Lung (tissue), 12 donors: ENCODE data around the gene LRCH3. TPM values are rescaled to one million over a fixed set of nuclear protein-coding genes. Genes with fewer than 3 reads are reported as not detected.

ENCODE experiments used
- ATAC-seq: fragments of 200-7000 bp; cut with Tn5 transposase; one replicate; pipeline ENCODE4 v1.9.1; 2020; ENCODE audit warnings: moderate number of reproducible peaks; ENCODE audit not compliant: insufficient read depth, low FRiP score
- DNase-seq, 3 donors: peaks; one replicate each; pipeline ENCODE4 v3.0.0-alpha.2; 2013 to 2017
- H3K27ac ChIP-seq, 2 donors: one replicate each; pipeline ENCODE4 v1.5.1; 2013; ENCODE audit warnings: mild to moderate bottlenecking in 2 of 2, moderate library complexity in 2 of 2, control low read depth in 1 of 2, inconsistent platforms in 1 of 2, low read depth in 1 of 2, low read length in 1 of 2
- H3K27me3 ChIP-seq, 3 donors: one replicate each; pipeline ENCODE4 v1.5.1; 2013; ENCODE audit warnings: low read length in 2 of 3; ENCODE audit not compliant: control insufficient read depth in 3 of 3, insufficient read depth in 3 of 3
- H3K36me3 ChIP-seq, 4 donors: one replicate each; pipeline ENCODE4 v1.5.1; 2013; ENCODE audit warnings: low read length in 4 of 4, mild to moderate bottlenecking in 1 of 4, moderate library complexity in 1 of 4; ENCODE audit not compliant: control insufficient read depth in 4 of 4, insufficient read depth in 4 of 4
- H3K4me1 ChIP-seq, 5 donors: one replicate each; pipeline ENCODE4 v1.5.1; 2013; ENCODE audit warnings: low read length in 5 of 5, mild to moderate bottlenecking in 2 of 5, moderate library complexity in 1 of 5; ENCODE audit not compliant: control insufficient read depth in 5 of 5, insufficient read depth in 5 of 5
- H3K4me3 ChIP-seq: one replicate; pipeline ENCODE4 v1.5.1; 2013; ENCODE audit warnings: mild to moderate bottlenecking, control low read depth, moderate library complexity
- H3K9ac ChIP-seq, 2 donors: one replicate each; pipeline ENCODE4 v1.5.1; 2013; ENCODE audit warnings: low read length in 2 of 2, control low read depth in 1 of 2; ENCODE audit not compliant: insufficient read depth in 1 of 2
- H3K9me3 ChIP-seq, 4 donors: one replicate each; pipeline ENCODE4 v1.5.1; 2013; ENCODE audit warnings: low read length in 3 of 4, mild to moderate bottlenecking in 1 of 4, moderate library complexity in 1 of 4; ENCODE audit not compliant: control insufficient read depth in 4 of 4, insufficient read depth in 3 of 4
- WGBS, 2 donors: extraction: QIAGEN DNeasy Blood & Tissue Kit; methylation state at CpG; one replicate each; pipeline ENCODE4 v1.1.7; 2013; 5-methylcytosine and 5-hydroxymethylcytosine counted together
- polyA plus RNA-seq, 2 donors: library from polyadenylated mRNA; stranded (reverse); fragments of 200-250 nt; gene quantifications; one replicate each; pipeline ENCODE4 v1.2.1, GENCODE V29; 2013
- total RNA-seq, 2 donors: library from RNA; depleted of rRNA in 1 of 2; stranded (reverse); fragments of >200 nt in 1 of 2; gene quantifications; one replicate each; pipeline ENCODE4 v1.2.1, GENCODE V29; 2014 to 2021
- TF ChIP-seq, protein P1 (sequence below): IDR thresholded peaks from 2 replicates; pipeline ENCODE4 v1.5.1; 2012; ENCODE audit warnings: mild to moderate bottlenecking; ENCODE audit errors: control extremely low read depth, extremely low read depth
- donor health status: control.
- donor health status: control.
- donor health status: Bipolar disorder and iron deficiency.
- donor health status: healthy.
- donor health status: DM: yes; HTN: yes; CAD: no.

The LRCH3 gene
- total and polyA plus RNA-seq, 4 donors: 7.7 to 228 (median 26.1) TPM

GRCh38 chr3:197854596-197855343 is 63.7 kb downstream of the LRCH3 start:
- WGBS, 2 donors: 85 to 89% methylated on average over 8 of the region's 8 CpGs
- no peaks in the 10 kb centered on the region for H3K27me3 ChIP-seq
- no peak overlapping the region for H3K4me3 ChIP-seq
- H3K9ac ChIP-seq: no peak overlapping the region
- H3K27ac ChIP-seq: no peak overlapping the region
- peaks cover 0 to 3% (median 0%) of the 10 kb centered on the region in 5 donors for H3K4me1 ChIP-seq
- peak; percentile 19 to 48 (median 30) for DNase-seq
- peaks cover 13 to 38% (median 28%) of the 10 kb centered on the region in 4 donors for H3K36me3 ChIP-seq
- TF ChIP-seq, protein P1, sequence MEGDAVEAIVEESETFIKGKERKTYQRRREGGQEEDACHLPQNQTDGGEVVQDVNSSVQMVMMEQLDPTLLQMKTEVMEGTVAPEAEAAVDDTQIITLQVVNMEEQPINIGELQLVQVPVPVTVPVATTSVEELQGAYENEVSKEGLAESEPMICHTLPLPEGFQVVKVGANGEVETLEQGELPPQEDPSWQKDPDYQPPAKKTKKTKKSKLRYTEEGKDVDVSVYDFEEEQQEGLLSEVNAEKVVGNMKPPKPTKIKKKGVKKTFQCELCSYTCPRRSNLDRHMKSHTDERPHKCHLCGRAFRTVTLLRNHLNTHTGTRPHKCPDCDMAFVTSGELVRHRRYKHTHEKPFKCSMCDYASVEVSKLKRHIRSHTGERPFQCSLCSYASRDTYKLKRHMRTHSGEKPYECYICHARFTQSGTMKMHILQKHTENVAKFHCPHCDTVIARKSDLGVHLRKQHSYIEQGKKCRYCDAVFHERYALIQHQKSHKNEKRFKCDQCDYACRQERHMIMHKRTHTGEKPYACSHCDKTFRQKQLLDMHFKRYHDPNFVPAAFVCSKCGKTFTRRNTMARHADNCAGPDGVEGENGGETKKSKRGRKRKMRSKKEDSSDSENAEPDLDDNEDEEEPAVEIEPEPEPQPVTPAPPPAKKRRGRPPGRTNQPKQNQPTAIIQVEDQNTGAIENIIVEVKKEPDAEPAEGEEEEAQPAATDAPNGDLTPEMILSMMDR: no peak
- no peaks in the 10 kb centered on the region for H3K9me3 ChIP-seq
- no peak for ATAC-seq

GRCh38 chr3:197855571-197855970 is 64.5 kb downstream of the LRCH3 start:
- 88 to 92% methylated on average over 9 of the region's 9 CpGs for WGBS, 2 donors
- Histone ChIP-seq H3K4me1 (peaks cover 0 to 3% (median 0%) of the 10 kb centered on the region in 5 donors), H3K9ac (no peak overlapping the region), H3K36me3 (peaks cover 16 to 37% (median 28%) of the 10 kb centered on the region in 4 donors), H3K27ac (no peak overlapping the region), H3K9me3 (no peaks in the 10 kb centered on the region), H3K4me3 (no peak overlapping the region), H3K27me3 (no peaks in the 10 kb centered on the region)
- DNase-seq: peak; percentile 21 to 86 (median 83)
- ATAC-seq: no peak
- TF ChIP-seq, protein P1: no peak

- peaks cover 0 to 3% (median 0%) of the 10 kb centered on the region in 5 donors for H3K4me1 ChIP-seq
- no peak for ATAC-seq
- no peak overlapping the region for H3K27ac ChIP-seq
- no peaks in the 10 kb centered on the region for H3K27me3 ChIP-seq
- no peak overlapping the region for H3K4me3 ChIP-seq
- 86 to 89% methylated on average over 8 of the region's 8 CpGs for WGBS, 2 donors
- no peaks in the 10 kb centered on the region for H3K9me3 ChIP-seq
- TF ChIP-seq, protein P1: no peak
- H3K36me3 ChIP-seq: peaks cover 18 to 37% (median 26%) of the 10 kb centered on the region in 4 donors
- DNase-seq: no peak
- no peak overlapping the region for H3K9ac ChIP-seq
Measured at GRCh38 chr3:197856199-197856816, 65.3 kb downstream of the LRCH3 start.
